ENCODE data around the gene OST4.

DNA sequence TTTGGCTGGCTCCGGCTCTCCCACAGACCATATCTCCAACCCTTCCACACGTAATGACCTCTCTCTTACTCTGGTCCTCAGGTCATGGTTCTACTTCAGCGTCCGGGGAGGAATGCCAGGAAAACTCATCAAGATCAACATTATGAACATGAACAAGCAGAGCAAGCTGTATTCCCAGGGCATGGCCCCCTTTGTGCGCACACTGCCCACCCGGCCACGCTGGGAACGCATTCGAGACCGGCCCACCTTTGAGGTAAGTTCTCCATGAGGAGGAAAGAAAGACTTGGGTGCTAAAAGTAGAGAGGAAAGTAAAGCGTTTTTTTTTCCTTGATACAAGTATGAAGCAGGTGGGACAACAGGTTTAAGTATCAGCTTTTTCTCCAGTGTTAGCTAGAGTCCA, 18.1 kb downstream of the OST4 start:
- TF ChIP-seq, protein P1, sequence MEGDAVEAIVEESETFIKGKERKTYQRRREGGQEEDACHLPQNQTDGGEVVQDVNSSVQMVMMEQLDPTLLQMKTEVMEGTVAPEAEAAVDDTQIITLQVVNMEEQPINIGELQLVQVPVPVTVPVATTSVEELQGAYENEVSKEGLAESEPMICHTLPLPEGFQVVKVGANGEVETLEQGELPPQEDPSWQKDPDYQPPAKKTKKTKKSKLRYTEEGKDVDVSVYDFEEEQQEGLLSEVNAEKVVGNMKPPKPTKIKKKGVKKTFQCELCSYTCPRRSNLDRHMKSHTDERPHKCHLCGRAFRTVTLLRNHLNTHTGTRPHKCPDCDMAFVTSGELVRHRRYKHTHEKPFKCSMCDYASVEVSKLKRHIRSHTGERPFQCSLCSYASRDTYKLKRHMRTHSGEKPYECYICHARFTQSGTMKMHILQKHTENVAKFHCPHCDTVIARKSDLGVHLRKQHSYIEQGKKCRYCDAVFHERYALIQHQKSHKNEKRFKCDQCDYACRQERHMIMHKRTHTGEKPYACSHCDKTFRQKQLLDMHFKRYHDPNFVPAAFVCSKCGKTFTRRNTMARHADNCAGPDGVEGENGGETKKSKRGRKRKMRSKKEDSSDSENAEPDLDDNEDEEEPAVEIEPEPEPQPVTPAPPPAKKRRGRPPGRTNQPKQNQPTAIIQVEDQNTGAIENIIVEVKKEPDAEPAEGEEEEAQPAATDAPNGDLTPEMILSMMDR (IDR thresholded peaks at IDR 0.05) = no peak
- no peak for TF ChIP-seq POLR2A (IDR thresholded peaks at IDR 0.05)
- no peak for TF ChIP-seq EP300 (IDR thresholded peaks at IDR 0.05)

All from tibial nerve (tissue), 4 donors.